Right lobe of liver (tissue), 6 donors: ENCODE data around the gene OBSCN. TPM values are rescaled to one million over a fixed set of nuclear protein-coding genes. Genes with fewer than 3 reads are reported as not detected.

Experiments
- ATAC-seq, 4 donors: fragments of 200-7000 bp; cut with Tn5 transposase; one replicate each; pipeline ENCODE4 v1.9.1; 2020; ENCODE audit warnings: mild to moderate bottlenecking in 4 of 4, moderate library complexity in 4 of 4
- DNase-seq, 3 donors: peaks; one replicate each; pipeline ENCODE4 v3.0.0-alpha.2; 2020
- H3K27ac ChIP-seq, 3 donors: fragments of 200-600 bp; one replicate each; pipeline ENCODE4 v1.8.0; 2022
- H3K27me3 ChIP-seq, 2 donors: fragments of 200-600 bp; one replicate each; pipeline ENCODE4 v1.8.0; 2022
- H3K36me3 ChIP-seq, 4 donors: fragments of 200-600 bp; sonication (generic) in 1 of 4; one replicate each; pipeline versions ENCODE4 v1.5.1 to v1.8.0; 2017 to 2022; ENCODE audit warnings: control low read depth in 1 of 4
- H3K4me1 ChIP-seq, 4 donors: fragments of 200-600 bp; sonication (generic) in 1 of 4; one replicate each; pipeline versions ENCODE4 v1.5.1 to v1.8.0; 2017 to 2022; ENCODE audit warnings: control low read depth in 1 of 4
- H3K4me3 ChIP-seq, 3 donors: fragments of 200-600 bp; one replicate each; pipeline ENCODE4 v1.8.0; 2022
- H3K9me3 ChIP-seq, 4 donors: fragments of 200-600 bp; sonication (generic) in 1 of 4; one replicate each; pipeline versions ENCODE4 v1.5.1 to v1.8.0; 2017 to 2022; ENCODE audit warnings: control low read depth in 1 of 4
- CTCF ChIP-seq, 4 donors: fragments of 200-600 bp in 3 of 4; fragments of 450-650 bp in 1 of 4; IDR thresholded peaks; one replicate each; pipeline versions ENCODE4 v1.5.1 to v1.8.0; 2016 to 2022; ENCODE audit warnings: antibody characterized with exemption in 4 of 4, mild to moderate bottlenecking in 2 of 4
- POLR2A ChIP-seq: fragments of 450-650 bp; IDR thresholded peaks from one replicate; pipeline ENCODE4 v1.6.1; 2017; ENCODE audit warnings: antibody characterized with exemption, mild to moderate bottlenecking
- WGBS: methylation state at CpG from one replicate; pipeline ENCODE4 v1.1.6; 2018; ENCODE audit warnings: low coverage, low lambda C conversion rate; ENCODE audit not compliant: insufficient coverage; ENCODE audit errors: missing lambda C conversion rate; 5-methylcytosine and 5-hydroxymethylcytosine counted together
- intact Hi-C, 2 donors: fragments of 100-400 bp; cut with DNase I; formaldehyde crosslinking; loops; one replicate each; pipeline versions ENCODE4 v1.11.2 to v1.14.1; 2022
- total RNA-seq, 6 experiments: library from RNA; depleted of rRNA in 2 of 6; stranded (reverse); fragments of >200 nt in 2 of 6; fragmentation: NEBNext Ultra II Directional in 3 of 6; extraction: Animal tissue kit (Norgen Biotek cat#: 25700) in 3 of 6; gene quantifications; one replicate each; pipeline versions ENCODE4 v1.1.0 to v1.2.4, GENCODE V29; 2016 to 2023
- donor health status: DM: no; HTN: yes; CAD: no.
- donor health status: DM: no; HTN: no; CAD: no.
- donor health status: DM: no; HTN: no; CAD: no.
- donor health status: DM: no; HTN: yes; CAD: no.
- donor health status: DM: no; HTN: yes; CAD: no.

OBSCN gene
- total RNA-seq, 6 experiments from 2014 or later, result 0.43 to 3.5 (median 2.0) TPM

GRCh38 chr1:228279011-228279721, 71.3 kb downstream of the OBSCN start:
- TF ChIP-seq CTCF (IDR thresholded peaks at IDR 0.05) (no peak), POLR2A (no peak)
- Histone ChIP-seq H3K4me3 (no peak overlapping the region), H3K9me3 (no peaks in the 10 kb centered on the region), H3K36me3 (no peaks in the 10 kb centered on the region), H3K27me3 (no peaks in the 10 kb centered on the region), H3K27ac (no peak overlapping the region), H3K4me1 (no peaks in the 10 kb centered on the region)
- 100% methylated on average over 3 of the region's 27 CpGs for WGBS
- DNase-seq (peak in 2 of 3 donors; percentile 39 to 54), ATAC-seq (no peak)
- intact Hi-C loops, result no loop called here

GRCh38 chr1:228279722-228280105, 71.9 kb downstream of the OBSCN start:
- Histone ChIP-seq H3K36me3 (no peaks in the 10 kb centered on the region), H3K9me3 (no peaks in the 10 kb centered on the region), H3K27ac (no peak overlapping the region), H3K4me3 (no peak overlapping the region), H3K27me3 (no peaks in the 10 kb centered on the region), H3K4me1 (no peaks in the 10 kb centered on the region)
- no peak for TF ChIP-seq POLR2A
- no peak for TF ChIP-seq CTCF (IDR thresholded peaks at IDR 0.05)
- WGBS, result 90% methylated on average over 2 of the region's 12 CpGs
- no peak for ATAC-seq
- peak in 1 of 3 donors; percentile 54 for DNase-seq
- intact Hi-C loops, result no loop called here

GRCh38 chr1:228280106-228280901, 72.5 kb downstream of the OBSCN start:
- intact Hi-C loops, result no loop called here
- Histone ChIP-seq H3K27me3 (no peaks in the 10 kb centered on the region), H3K9me3 (no peaks in the 10 kb centered on the region), H3K36me3 (no peaks in the 10 kb centered on the region), H3K27ac (no peak overlapping the region), H3K4me3 (no peak overlapping the region), H3K4me1 (no peaks in the 10 kb centered on the region)
- no peak for ATAC-seq
- no peak for TF ChIP-seq CTCF (IDR thresholded peaks at IDR 0.05)
- WGBS, result no CpG with 5 or more reads among the region's 48 CpGs
- DNase-seq, result peak in 2 of 3 donors; percentile 33 to 48

- no peaks in the 10 kb centered on the region for H3K4me1 ChIP-seq
- no peak overlapping the region for H3K4me3 ChIP-seq
- peak in 1 of 3 donors; percentile 43 for DNase-seq
- TF ChIP-seq POLR2A (no peak), CTCF (IDR thresholded peaks at IDR 0.05) (no peak)
- WGBS, result no CpG with 5 or more reads among the region's 15 CpGs
- H3K9me3 ChIP-seq, result no peaks in the 10 kb centered on the region
- no peaks in the 10 kb centered on the region for H3K36me3 ChIP-seq
- no peaks in the 10 kb centered on the region for H3K27me3 ChIP-seq
- intact Hi-C loops, result no loop called here
- no peak for ATAC-seq
- H3K27ac ChIP-seq, result no peak overlapping the region
Observed at GRCh38 chr1:228280961-228281591, 73.2 kb downstream of the OBSCN start.
